GM12874 (cell line): ENCODE measurements around the gene DDX42.

Experiments used
- TF ChIP-seq, protein P1 (sequence below): IDR thresholded peaks from 2 replicates; pipeline ENCODE4 v1.5.1; 2011; ENCODE audit warnings: low read depth, mild to moderate bottlenecking, control low read depth, low read length, moderate library complexity; ENCODE audit not compliant: insufficient read depth

DDX42 gene

DNA sequence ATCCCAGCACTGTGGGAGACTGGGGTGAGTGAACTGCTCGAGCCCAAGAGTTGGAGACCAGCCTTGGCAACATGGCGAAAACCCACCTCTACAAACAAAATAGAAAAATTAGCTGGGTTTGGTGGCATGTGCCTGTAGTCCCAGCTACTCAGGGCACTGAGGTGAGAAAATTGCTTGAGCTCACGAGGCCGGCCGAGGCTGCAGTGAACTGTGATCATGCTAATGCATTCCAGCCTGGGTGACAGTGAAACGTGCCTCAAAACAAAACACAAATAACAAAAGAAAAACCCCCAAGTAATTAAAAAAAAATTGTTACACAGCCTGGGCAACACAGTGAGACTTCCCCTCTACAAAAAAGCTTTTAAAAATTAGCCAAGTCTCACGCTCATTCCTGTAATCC, 5.5 kb upstream of the DDX42 start:
- TF ChIP-seq, protein P1, sequence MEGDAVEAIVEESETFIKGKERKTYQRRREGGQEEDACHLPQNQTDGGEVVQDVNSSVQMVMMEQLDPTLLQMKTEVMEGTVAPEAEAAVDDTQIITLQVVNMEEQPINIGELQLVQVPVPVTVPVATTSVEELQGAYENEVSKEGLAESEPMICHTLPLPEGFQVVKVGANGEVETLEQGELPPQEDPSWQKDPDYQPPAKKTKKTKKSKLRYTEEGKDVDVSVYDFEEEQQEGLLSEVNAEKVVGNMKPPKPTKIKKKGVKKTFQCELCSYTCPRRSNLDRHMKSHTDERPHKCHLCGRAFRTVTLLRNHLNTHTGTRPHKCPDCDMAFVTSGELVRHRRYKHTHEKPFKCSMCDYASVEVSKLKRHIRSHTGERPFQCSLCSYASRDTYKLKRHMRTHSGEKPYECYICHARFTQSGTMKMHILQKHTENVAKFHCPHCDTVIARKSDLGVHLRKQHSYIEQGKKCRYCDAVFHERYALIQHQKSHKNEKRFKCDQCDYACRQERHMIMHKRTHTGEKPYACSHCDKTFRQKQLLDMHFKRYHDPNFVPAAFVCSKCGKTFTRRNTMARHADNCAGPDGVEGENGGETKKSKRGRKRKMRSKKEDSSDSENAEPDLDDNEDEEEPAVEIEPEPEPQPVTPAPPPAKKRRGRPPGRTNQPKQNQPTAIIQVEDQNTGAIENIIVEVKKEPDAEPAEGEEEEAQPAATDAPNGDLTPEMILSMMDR: no peak

DNA sequence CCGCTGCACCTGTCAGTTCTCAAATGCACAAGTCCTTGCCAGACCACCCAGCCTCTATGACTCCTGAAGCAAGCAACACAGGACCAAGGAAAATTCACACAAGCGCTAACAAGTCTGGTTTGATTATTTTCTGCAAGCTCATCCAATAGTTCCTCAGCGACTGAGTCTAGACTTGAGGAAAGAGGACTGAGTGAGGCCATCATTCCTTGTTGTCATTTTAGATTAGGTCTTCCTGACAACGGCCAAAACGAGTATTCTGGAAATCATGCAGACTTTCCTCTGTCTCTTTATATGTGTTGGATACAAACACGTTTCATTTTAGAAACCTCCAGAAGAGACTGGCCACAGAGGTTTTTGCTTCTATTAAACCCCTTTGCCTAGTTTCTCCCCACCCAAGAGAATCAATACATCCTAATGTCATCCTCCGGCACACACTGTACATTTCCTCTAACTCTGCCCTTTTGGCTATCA, 1.1 kb upstream of the DDX42 start:
- TF ChIP-seq, protein P1: no peak

DNA sequence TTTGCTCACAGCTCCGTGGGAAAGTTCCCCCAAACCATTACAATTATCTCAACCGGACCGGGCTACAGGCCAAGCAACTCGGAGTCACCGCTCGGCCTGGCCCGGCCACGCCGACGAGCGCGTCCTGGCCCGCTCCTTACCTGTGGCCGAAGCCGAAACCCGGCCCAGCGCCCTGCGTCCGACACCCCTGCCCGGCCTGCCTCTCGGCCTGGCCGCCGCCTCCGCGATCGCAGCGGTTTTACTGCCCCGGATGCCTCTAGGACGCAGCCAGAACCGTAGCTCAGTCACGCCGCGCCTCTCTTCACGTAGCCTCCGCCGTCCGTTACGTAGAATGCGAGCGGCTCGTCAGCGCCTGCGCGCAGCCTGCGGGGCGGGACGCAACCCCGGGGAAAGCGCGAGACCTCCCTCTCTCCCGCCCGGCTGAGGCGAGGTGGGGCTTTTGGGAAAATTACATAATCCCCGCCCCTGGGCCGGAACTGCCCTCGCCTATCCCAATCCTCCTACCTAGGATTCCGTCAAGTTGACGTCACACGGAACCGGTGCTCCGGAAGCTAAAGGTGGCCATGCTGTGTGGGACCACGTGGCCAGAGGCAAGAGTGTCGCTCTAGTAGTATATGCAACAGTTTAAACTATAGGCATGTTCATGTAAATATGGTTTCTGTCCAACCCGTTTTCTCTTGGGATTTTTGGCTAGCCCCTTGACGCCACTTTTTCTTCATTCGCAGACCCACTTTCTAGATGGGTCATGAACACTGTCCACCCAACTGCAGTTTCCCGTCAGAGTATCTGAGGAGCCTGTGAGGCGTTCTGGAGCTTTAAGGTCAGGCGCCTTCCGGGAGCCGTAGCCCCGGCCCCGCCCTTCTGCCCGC, 464 bp upstream of the DDX42 start, which contains the start of gene CCDC47:
CCDC47 (minus strand) TSS at position 326 of the 869 bp plus-strand sequence. CDS start 7,422 bp downstream, outside the sequence.
- TF ChIP-seq, protein P1: no peak

DNA sequence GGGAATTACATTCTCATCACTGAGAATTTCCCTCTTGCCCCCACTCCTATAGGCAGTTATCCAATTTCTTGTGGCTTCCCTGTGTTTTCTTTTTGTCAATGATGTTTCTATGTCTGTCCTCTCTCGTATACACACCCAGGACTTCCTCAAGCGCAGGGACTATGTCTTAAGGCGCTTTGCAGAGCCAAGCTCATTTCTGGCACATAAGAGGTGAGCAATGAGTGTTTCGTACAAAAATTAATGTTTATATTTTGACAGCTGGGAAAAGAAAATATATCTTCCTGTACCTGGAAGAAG, 947 bp downstream of the DDX42 start:
- TF ChIP-seq, protein P1: no peak

DNA sequence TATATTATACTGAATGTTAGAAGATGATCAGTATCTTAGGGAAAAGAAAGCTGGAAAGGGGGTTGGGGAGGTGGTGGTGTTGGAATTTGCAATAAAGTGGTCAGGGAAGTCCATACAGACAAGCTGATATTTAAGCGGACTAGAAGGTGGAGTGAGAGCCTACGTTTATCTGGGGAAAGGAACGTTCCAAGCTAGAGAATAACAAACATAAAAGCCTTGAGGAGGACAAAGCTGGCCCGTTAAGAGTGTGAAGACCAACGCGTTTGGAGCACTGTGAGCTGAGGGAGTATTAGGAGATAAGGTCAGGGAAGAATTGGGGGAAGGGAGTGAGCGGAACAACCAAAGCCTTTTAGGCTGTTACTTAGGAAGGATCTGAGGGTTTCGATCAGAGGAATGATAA, 1.4 kb downstream of the DDX42 start:
- TF ChIP-seq, protein P1: no peak

DNA sequence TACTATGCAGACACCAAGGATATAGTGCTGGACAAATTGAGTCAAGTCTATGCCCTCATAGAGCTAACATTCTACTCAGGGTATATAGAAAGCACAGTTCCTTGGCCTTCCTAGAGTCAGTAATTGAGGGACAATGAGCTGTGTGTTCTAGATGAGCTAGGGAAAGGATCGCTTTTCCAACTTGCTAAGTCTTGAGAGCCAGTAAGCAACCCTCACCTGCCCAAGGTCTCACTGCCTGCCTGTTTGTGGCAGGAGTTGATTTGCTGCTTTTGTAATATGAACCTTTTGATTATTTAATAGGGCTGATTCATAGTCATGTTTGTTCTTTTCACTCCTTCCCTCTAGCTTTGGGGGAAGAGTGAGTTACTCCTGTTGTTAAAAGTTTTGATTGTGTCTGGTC, 6.5 kb downstream of the DDX42 start:
- TF ChIP-seq, protein P1: no peak

DNA sequence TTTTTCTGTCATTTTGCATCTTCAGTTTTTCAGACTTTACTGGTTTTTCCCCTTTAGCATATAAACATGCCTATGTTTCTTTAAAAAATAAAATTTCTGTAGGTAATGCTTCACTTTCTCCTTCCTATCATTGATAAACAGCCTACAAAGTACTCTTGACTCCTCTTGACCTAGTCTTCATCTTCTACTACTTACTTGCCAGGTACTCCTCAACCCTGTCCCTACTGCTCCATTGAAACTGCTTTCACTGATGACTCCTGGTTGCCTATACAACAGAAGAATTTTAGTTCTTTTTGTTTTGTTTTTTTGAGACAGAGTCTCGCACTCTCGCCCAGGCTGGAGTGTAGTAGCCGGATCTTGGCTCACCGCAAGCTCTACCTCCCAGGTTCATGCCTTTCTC, 7.0 kb downstream of the DDX42 start:
- TF ChIP-seq, protein P1: no peak
